Testis (tissue), 2 donors: ENCODE data around the gene TOX2.

Experiments
- CTCF ChIP-seq, 3 experiments: fragments of 450-650 bp in 2 of 3; fragments of 200-600 bp in 1 of 3; sonication (generic) in 1 of 3; IDR thresholded peaks; one replicate each; pipeline ENCODE4 v1.5.1; 2016 to 2019; ENCODE audit warnings: antibody characterized with exemption in 3 of 3, mild to moderate bottlenecking in 2 of 3, moderate library complexity in 1 of 3
- POLR2A ChIP-seq: fragments of 450-650 bp; IDR thresholded peaks from one replicate; pipeline ENCODE4 v1.6.1; 2017; ENCODE audit warnings: antibody characterized with exemption, mild to moderate bottlenecking, moderate library complexity

- TF ChIP-seq POLR2A (no peak), CTCF (IDR thresholded peaks at IDR 0.05) (no peak)
These were observed 25.1 kb downstream of the TOX2 start for GRCh38 chr20:43939762-43940121.
